Mucosa of rectum (tissue), 2 donors: ENCODE data around the gene CHURC1.

Experiments used
- H3K27ac ChIP-seq, 2 donors: one replicate each; pipeline ENCODE4 v1.7.0; 2013; ENCODE audit warnings: inconsistent platforms in 2 of 2, low read depth in 2 of 2, low read length in 2 of 2
- H3K27me3 ChIP-seq, 2 donors: one replicate each; pipeline ENCODE4 v1.7.0; 2013; ENCODE audit warnings: low read length in 2 of 2; ENCODE audit not compliant: control insufficient read depth in 2 of 2, insufficient read depth in 2 of 2
- H3K36me3 ChIP-seq, 2 donors: one replicate each; pipeline ENCODE4 v1.7.0; 2013; ENCODE audit warnings: low read length in 2 of 2; ENCODE audit not compliant: control insufficient read depth in 2 of 2, insufficient read depth in 2 of 2
- H3K4me1 ChIP-seq, 2 donors: one replicate each; pipeline ENCODE4 v1.7.0; 2013; ENCODE audit warnings: low read length in 2 of 2, mild to moderate bottlenecking in 1 of 2; ENCODE audit not compliant: control insufficient read depth in 2 of 2, insufficient read depth in 2 of 2
- H3K4me3 ChIP-seq, 2 donors: one replicate each; pipeline ENCODE4 v1.7.0; 2013; ENCODE audit warnings: low read length in 2 of 2
- H3K9ac ChIP-seq, 2 donors: one replicate each; pipeline ENCODE4 v1.7.0; 2013; ENCODE audit warnings: low read length in 2 of 2, low read depth in 1 of 2, mild to moderate bottlenecking in 1 of 2
- H3K9me3 ChIP-seq, 2 donors: one replicate each; pipeline ENCODE4 v1.7.0; 2013; ENCODE audit warnings: low read length in 2 of 2; ENCODE audit not compliant: control insufficient read depth in 2 of 2
- donor health status: healthy.
- donor health status: Normal muscosa, but diverticular disease.

Gene CHURC1

GRCh38 chr14:64944861-64945260 is 30.6 kb downstream of the CHURC1 start:
- H3K27me3 ChIP-seq = no peaks in the 10 kb centered on the region
- no peak overlapping the region for H3K27ac ChIP-seq
- no peaks in the 10 kb centered on the region for H3K9me3 ChIP-seq
- H3K4me1 ChIP-seq = peaks cover 23 to 27% of the 10 kb centered on the region in 2 donors
- H3K9ac ChIP-seq = no peak overlapping the region
- H3K36me3 ChIP-seq = peaks cover 7 to 17% of the 10 kb centered on the region in 2 donors
- H3K4me3 ChIP-seq = no peak overlapping the region

- H3K9ac ChIP-seq = no peak overlapping the region
- H3K4me1 ChIP-seq = peaks cover 16 to 20% of the 10 kb centered on the region in 2 donors
- H3K27ac ChIP-seq = no peak overlapping the region
- H3K9me3 ChIP-seq = no peaks in the 10 kb centered on the region
- H3K4me3 ChIP-seq = no peak overlapping the region
- H3K27me3 ChIP-seq = no peaks in the 10 kb centered on the region
- peaks cover 7 to 13% of the 10 kb centered on the region in 2 donors for H3K36me3 ChIP-seq
Measured at GRCh38 chr14:64945431-64946178, 31.4 kb downstream of the CHURC1 start.

- Histone ChIP-seq H3K27ac (no peak overlapping the region), H3K9ac (no peak overlapping the region), H3K4me1 (peaks cover 14 to 17% of the 10 kb centered on the region in 2 donors), H3K4me3 (no peak overlapping the region), H3K9me3 (no peaks in the 10 kb centered on the region), H3K27me3 (no peaks in the 10 kb centered on the region), H3K36me3 (peaks cover 7 to 17% of the 10 kb centered on the region in 2 donors)
Measured at GRCh38 chr14:64946310-64947045, 32.2 kb downstream of the CHURC1 start.

- no peaks in the 10 kb centered on the region for H3K27me3 ChIP-seq
- H3K4me1 ChIP-seq = peaks cover 12 to 13% of the 10 kb centered on the region in 2 donors
- no peak overlapping the region for H3K4me3 ChIP-seq
- H3K9ac ChIP-seq = no peak overlapping the region
- no peak overlapping the region for H3K27ac ChIP-seq
- peaks cover 4 to 17% of the 10 kb centered on the region in 2 donors for H3K36me3 ChIP-seq
- H3K9me3 ChIP-seq = no peaks in the 10 kb centered on the region
Measured at GRCh38 chr14:64947710-64948611, 33.7 kb downstream of the CHURC1 start.

GRCh38 chr14:64948612-64949210 is 34.5 kb downstream of the CHURC1 start:
- Histone ChIP-seq H3K9ac (no peak overlapping the region), H3K27me3 (no peaks in the 10 kb centered on the region), H3K4me3 (no peak overlapping the region), H3K36me3 (peaks cover 6 to 17% of the 10 kb centered on the region in 2 donors), H3K27ac (no peak overlapping the region), H3K9me3 (no peaks in the 10 kb centered on the region), H3K4me1 (peaks cover 4 to 5% of the 10 kb centered on the region in 2 donors)

- no peaks in the 10 kb centered on the region for H3K27me3 ChIP-seq
- H3K9me3 ChIP-seq = no peaks in the 10 kb centered on the region
- H3K4me3 ChIP-seq = no peak overlapping the region
- no peak overlapping the region for H3K9ac ChIP-seq
- peaks cover 8 to 17% of the 10 kb centered on the region in 2 donors for H3K36me3 ChIP-seq
- H3K4me1 ChIP-seq = no peaks in the 10 kb centered on the region
- H3K27ac ChIP-seq = no peak overlapping the region
Measured at GRCh38 chr14:64950889-64951288, 36.6 kb downstream of the CHURC1 start.

GRCh38 chr14:64951291-64951690 is 37.0 kb downstream of the CHURC1 start:
- H3K36me3 ChIP-seq = peaks cover 5 to 17% of the 10 kb centered on the region in 2 donors
- no peak overlapping the region for H3K27ac ChIP-seq
- no peak overlapping the region for H3K4me3 ChIP-seq

GRCh38 chr14:64951724-64952123 is 37.5 kb downstream of the CHURC1 start:
- Histone ChIP-seq H3K4me1 (no peaks in the 10 kb centered on the region), H3K9me3 (no peaks in the 10 kb centered on the region), H3K27ac (no peak overlapping the region), H3K36me3 (peaks cover 4 to 17% of the 10 kb centered on the region in 2 donors), H3K9ac (no peak overlapping the region), H3K27me3 (no peaks in the 10 kb centered on the region), H3K4me3 (no peak overlapping the region)

More at GRCh38 chr14:64951291-64951690, 37.0 kb downstream of the CHURC1 start:
- H3K9ac ChIP-seq = no peak overlapping the region
- no peaks in the 10 kb centered on the region for H3K9me3 ChIP-seq
- H3K27me3 ChIP-seq = no peaks in the 10 kb centered on the region
- no peaks in the 10 kb centered on the region for H3K4me1 ChIP-seq

GRCh38 chr14:64952598-64953309 is 38.5 kb downstream of the CHURC1 start:
- Histone ChIP-seq H3K27ac (no peak overlapping the region), H3K27me3 (no peaks in the 10 kb centered on the region), H3K9me3 (no peaks in the 10 kb centered on the region), H3K4me1 (no peaks in the 10 kb centered on the region), H3K9ac (no peak overlapping the region), H3K36me3 (peaks cover 4 to 14% of the 10 kb centered on the region in 2 donors), H3K4me3 (no peak overlapping the region)
